HG03045 (cell line): ENCODE results near the gene COL8A1.
"Not testable (repeated sequence)": the region's sequence is repeated elsewhere in the genome, so short reads cannot be mapped to it uniquely, and the experiment has no call there.

Experiments
- ATAC-seq: cut with Tn5 transposase; IDR thresholded peaks from one replicate; pipeline ENCODE4 v1.9.1; 2021; ENCODE audit warnings: mild to moderate bottlenecking, moderate library complexity; ENCODE audit not compliant: unreplicated experiment

COL8A1 gene

GRCh38 chr3:99638167-99638948 is at the start of gene COL8A1:
Gene COL8A1, plus strand, starts transcription at chr3:99638594. Its CDS starts 152,089 bp downstream, at chr3:99790683.
- no peak for ATAC-seq

DNA sequence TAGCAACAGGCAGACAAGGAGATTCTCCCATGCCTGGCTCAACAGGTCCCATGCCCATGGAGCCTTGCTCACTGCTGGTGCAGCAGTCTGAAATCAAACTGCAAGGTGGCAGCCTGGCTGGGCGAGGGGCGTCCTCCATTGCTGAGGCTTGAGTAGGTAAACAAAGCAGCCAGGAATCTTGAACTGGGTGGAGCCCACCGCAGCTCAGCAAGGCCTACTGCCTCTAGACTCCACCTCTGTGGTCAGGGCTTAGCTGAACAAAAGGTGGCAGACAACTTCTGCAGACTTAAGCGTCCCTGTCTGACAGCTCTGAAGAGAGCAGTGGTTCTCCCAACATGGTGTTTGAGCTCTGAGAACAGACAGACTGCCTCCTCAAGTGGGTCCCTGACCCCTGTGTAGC is 49.2 kb upstream of the COL8A1 start:
- ATAC-seq: not testable (repeated sequence)

- ATAC-seq: no peak
Observed at GRCh38 chr3:99599894-99600293, 38.5 kb upstream of the COL8A1 start.

- ATAC-seq: no peak
Observed at GRCh38 chr3:99601515-99601914, 36.9 kb upstream of the COL8A1 start.

GRCh38 chr3:99602183-99602582 is 36.2 kb upstream of the COL8A1 start:
- no peak for ATAC-seq

DNA sequence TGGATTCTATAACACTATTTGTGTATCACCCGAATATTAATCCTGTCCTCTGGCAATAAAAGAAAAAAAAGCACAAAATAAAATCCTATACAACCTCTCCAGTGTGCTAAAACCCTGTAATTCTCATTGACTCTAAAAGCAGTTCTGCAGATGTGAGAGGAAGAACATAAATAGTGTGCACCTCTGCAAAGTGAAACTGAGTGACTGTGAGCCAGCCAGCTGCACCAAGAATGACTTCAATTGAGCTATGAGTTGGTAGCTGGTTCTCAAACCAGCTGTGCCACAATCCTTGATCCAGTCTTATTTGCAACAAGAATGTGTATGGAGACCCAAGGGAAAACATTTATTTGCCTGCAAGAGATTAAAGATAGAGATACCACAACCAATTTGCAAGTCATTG is 31.2 kb upstream of the COL8A1 start:
- no peak for ATAC-seq

DNA sequence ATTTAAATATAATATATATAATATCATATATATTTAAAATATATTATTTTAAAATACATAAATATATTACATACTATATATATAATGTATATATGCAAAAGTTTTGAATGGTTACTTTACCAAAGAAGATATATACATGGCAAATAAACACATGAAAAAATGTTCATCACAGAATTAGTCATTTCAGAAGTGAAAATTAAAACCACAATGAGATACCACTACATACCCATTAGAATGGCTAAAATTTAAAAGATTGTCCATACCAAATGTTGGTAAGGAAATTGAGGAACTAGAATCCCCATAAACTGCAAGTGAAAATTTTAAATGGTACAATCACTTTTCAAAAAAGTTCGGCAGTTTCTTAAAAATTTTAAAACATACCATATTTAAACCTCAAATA is 23.6 kb upstream of the COL8A1 start:
- ATAC-seq: no peak

DNA sequence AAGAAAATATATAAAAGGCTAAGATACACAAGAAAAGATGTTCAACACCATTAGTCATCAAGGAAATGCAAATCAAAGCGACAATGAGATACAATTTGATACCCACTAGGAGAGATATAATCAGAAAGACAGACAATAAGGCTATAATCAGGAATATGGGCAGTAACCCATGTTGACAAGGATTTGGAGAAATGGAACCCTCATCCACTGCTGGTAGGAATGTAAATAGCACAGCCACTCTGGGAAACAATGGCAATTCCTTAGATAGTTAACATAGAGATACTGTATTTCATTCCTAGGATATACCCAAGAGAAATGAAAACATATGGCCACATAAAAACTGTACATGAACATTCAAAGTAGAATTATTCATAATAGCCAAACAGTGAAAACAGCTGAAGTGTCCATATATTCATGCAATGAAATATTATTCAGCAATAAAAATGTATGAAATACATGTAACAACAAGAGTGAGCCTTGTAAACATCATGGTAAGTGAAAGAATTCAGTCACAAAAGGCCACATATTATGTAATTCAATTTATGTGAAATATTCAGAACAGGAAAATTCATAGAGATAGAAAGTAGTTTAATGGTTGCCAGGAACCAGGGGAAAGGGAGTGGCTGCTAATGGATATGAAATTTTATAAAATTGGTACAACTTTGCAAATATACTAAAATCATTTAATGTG is 18.2 kb upstream of the COL8A1 start:
- no peak for ATAC-seq

- ATAC-seq: no peak
Observed at GRCh38 chr3:99620976-99621375, 17.4 kb upstream of the COL8A1 start.

GRCh38 chr3:99624496-99625236 is 13.7 kb upstream of the COL8A1 start:
- no peak for ATAC-seq

- no peak for ATAC-seq
Observed at GRCh38 chr3:99625237-99625622, 13.2 kb upstream of the COL8A1 start.

DNA sequence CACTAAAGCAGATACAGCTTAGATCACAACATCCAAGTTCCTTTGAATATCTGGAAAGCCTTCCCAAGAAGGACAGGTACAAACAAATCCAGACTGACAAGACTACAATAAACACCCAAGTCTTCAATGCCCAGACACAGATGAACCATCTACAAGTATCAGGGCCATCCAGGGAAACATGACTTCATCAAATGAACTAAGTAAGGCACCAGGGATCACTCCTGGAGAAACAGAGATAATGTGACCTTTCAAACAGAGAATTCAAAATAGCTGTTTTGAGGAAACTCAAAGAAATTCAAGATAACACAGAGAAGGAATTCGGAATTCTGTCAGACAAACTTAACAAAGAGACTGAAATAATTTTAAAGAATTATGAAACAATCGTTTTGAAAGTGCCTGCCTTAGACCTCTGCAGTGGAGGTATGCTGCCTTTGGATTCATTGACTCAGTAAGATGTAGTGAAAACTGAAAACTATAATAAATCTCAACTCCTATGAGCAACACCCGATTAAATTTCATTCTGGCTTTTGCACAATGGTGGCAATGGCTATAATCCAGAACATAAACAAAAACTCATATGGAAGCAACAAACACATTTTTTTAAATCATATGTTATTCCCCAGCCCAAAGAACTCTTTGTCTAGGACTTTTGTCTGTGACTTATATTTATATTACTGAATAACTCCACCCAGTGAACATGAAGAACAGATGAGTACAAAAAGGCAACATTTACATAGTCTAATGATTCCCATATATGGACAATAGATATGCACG is 12.6 kb upstream of the COL8A1 start:
- ATAC-seq: no peak

GRCh38 chr3:99626417-99626788 is 12.0 kb upstream of the COL8A1 start:
- no peak for ATAC-seq

DNA sequence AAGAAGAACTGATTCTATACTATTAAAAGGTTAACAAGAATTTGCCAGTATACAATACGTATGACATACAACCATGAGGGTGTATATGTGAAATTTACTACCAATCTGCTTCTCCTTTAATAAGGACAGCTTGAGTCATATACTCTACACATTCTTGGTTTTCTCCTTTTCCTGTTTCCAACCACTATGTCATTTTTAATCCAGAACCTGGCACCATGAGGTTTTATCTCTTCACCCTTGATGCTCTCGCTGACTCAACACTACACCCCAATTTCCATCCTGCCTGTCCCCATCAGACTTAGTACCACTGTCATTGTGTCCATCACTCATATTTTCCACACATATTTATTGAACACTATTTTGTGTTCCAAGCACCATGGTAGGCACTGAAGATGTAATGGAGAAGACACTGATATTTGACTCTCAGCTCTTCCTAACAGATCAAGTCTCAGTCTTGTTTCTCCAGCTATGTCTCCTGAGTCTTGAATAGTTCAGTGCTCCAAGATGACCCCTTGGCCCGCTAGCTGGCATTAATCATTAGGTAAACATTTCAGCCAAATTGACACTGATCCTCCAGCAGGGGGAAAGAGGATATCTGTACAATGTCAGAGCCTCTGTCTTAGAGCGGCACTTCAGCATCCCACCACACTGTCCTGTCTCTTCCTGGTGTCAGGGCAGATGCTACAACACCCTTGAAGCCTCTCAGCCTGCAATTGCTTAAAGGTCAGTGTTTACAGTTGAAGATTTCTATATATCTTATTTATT is 11.2 kb upstream of the COL8A1 start:
- no peak for ATAC-seq

DNA sequence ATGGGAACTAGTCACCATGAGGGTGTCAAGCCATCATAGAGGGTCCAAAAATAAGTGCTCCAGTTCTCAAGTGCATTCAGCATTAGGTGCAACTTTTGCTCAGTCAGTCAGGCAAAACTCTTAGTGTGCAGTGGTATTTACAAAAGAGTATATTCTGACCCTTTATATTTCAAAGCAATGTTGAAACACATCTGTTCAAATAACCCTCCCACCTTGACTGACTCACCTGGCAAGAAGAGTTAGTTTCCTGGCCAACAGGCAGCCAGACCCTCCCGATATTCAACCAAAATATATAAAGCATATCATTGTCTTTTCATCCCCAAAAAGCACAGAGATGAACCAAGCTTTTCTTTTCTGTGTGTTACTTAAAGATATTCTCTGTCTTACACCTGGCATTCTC is 7.6 kb upstream of the COL8A1 start:
- no peak for ATAC-seq

GRCh38 chr3:99633887-99634558 is 4.4 kb upstream of the COL8A1 start:
- no peak for ATAC-seq

GRCh38 chr3:99634881-99635280 is 3.5 kb upstream of the COL8A1 start:
- ATAC-seq: no peak

- ATAC-seq: no peak
Observed at GRCh38 chr3:99635348-99635747, 3.0 kb upstream of the COL8A1 start.

DNA sequence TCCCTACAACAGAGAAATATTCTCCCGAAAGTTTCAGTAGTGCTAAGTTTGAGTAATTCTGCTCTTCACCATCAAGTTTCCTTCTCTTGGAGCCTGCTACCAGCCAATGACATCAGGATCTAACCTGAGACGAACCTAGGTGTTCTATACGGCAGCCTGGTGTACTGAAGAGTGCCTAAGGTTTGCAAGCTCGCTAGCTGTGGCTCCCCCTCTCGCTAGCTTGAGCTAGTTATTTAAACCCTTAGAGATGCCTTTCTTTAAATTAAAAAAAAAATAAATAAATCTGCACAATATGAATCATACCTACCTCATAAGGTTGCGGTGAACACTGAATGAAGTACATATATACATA is 1.4 kb upstream of the COL8A1 start:
- no peak for ATAC-seq
